HG03175 (cell line): ENCODE measurements around the gene SIRT2.

Experiments used
- ATAC-seq: cut with Tn5 transposase; IDR thresholded peaks from one replicate; pipeline ENCODE4 v1.9.1; 2021; ENCODE audit warnings: mild to moderate bottlenecking, moderate library complexity; ENCODE audit not compliant: unreplicated experiment

SIRT2 gene

DNA sequence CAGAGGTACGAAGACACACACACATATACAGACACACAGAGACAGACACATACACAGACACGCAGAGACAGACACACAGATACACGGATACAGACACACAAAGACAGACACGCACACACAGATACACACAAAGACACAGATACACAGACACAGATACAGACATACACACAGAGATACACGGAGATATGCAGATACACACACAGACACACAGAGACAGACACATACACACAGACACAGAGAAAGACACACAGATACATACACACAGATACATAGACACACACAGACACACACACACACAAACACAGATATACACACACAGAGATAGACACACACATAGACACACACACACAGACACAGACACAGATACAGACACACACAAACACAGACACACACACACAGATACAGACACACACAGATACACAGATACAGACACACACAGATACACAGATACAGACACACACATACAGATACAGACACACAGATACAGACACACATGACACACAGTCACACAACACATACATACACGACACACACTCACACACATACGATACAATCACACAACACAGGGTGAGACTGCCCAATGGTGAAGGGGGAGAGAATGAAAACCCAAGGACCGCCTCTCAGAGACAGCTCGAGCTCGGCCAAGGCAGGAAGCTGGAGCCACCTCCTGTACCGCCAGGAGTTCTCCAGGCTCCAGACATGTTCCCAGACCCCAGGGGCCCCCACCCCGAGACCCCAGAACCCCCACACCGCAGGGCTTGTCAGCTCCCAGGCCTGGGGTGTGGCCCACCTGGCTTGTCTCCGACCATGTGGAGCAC, 21.4 kb upstream of the SIRT2 start:
- no peak for ATAC-seq

DNA sequence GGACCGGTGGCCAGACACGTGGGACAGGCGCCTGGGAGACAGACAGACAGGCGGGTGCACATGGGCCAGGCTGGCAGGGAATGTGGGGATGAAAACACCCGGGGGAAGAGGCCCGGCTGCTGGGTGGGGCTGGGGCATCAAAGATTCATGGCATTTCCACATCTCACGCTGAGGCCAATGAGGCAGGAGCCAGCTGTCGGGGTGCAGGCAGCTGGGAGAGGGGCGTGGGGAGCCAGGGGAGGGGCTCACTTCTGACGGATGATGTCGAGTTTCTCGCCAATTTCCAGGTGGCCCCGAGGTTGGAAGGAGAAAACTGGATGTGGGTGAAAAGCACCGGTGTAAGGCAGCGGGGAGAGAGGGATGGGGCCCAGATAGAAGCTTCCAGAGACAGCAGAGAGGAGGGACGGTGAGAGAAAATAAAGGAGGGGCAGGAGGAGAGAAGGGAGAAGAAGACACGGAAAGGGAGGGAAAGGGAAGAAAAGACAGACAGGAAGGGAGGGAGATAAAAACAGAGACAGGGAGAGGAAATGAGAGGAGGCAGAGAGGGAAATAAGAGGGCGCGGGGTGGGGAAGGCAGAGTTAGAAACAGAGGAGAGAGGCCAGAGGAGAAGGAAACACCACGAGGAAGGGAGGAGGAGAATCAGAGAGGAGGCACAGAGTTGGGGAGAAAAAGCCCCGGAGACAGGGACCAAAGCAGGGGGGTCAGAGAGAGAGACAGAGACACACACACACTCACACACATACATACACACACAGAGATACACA, 20.6 kb upstream of the SIRT2 start:
- no peak for ATAC-seq

- ATAC-seq, result no peak
Observed at GRCh38 chr19:38918526-38918925, 19.1 kb upstream of the SIRT2 start.

GRCh38 chr19:38917921-38918491, 18.6 kb upstream of the SIRT2 start:
- ATAC-seq, result no peak

GRCh38 chr19:38917516-38917915, 18.1 kb upstream of the SIRT2 start:
- ATAC-seq, result no peak

DNA sequence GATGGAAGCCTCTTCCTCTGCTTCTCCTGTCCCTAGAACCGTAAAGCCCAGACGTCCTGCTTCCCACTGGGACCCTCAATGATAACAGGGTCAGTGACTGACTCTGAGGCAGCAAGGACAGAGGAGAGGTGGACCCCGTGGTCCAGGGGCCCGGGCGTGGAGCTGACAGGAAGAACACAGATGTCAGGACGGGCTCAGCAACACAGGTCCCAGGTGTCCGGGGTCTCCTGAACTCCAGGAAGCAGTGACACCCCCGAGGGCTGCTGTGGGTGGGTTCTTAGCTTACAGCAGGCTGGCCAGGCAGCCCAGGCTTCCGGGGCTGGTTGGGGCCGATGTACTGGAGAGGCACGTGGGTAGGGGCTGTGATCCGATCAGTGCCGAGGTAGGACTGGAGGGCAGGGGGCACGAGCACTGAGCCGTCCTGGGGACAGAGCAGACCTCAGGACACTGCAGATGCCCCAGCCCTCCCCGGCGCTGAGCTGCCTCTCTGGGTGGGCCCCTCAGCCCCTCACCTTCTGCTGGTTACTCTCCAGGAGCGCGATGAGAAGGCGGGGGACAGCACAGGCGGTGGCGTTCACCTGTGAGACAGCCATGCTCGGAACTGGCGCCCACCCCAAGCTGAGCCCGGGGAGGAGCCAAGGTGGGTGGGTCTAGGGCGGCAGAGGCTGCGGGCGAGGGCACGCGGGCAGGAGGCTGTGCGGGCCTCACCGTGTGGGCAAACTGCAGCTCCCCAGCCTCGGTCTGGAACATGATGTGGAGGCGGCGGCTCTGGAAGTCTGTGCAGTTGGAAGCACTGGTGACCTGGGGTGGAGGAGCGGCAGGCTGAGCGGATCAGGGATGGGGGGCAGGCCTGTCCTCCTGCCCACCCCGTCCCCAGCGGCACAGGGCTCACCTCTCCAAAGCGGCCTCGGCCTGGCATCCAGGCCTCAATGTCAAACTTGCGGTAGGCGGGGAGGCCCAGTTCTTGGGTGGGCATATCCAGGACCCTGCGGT, 16.2 kb upstream of the SIRT2 start:
- ATAC-seq, result no peak

GRCh38 chr19:38913958-38914357, 14.5 kb upstream of the SIRT2 start:
- no peak for ATAC-seq

GRCh38 chr19:38912600-38913514, 13.4 kb upstream of the SIRT2 start:
- no peak for ATAC-seq

GRCh38 chr19:38911388-38912001, 12.1 kb upstream of the SIRT2 start:
- ATAC-seq, result no peak

GRCh38 chr19:38910488-38910887, 11.1 kb upstream of the SIRT2 start:
- ATAC-seq, result no peak

DNA sequence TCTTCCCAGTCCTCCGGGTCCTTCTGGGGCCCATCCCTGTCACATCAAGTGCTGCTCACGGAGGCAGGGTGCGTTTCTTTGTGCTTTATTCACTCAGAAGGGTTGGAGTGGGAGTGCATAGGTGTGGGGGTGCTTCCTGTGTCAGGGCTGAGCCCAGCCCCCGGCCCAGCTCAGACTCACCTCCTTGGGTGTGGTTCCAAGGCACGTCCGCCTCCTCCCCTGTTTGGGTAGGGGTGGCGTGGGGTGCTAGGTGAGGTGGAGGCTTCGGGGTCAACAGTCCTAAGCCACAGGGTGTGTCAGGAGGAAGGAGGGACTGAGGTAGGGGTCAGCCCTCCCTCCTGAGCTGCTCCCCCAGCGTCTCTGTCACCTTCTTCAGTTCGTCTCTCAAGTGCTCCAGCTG, 9.5 kb upstream of the SIRT2 start:
- no peak for ATAC-seq

DNA sequence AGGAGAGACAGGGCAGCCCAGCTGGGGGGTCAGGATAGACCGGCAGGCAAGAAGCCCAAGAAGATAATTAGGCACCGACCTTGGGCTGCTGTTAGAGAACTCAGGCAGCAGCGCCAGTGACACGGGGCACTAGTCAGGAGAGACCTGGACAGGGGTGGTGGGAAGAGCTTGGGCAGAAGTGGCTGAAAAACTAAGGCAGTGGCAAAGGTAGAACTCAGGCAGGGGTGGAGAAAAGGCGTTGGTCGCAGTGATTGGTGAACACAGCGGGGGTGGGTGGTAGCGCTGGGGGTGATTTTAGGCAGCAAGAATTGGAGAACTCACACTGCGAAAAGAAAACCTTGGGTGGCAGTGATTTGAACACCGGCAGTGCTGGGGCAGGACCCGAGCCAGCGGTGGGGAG, 8.3 kb upstream of the SIRT2 start:
- no peak for ATAC-seq

GRCh38 chr19:38907227-38907626, 7.8 kb upstream of the SIRT2 start:
- ATAC-seq, result no peak

- ATAC-seq, result no peak
Observed at GRCh38 chr19:38905620-38906019, 6.2 kb upstream of the SIRT2 start.

DNA sequence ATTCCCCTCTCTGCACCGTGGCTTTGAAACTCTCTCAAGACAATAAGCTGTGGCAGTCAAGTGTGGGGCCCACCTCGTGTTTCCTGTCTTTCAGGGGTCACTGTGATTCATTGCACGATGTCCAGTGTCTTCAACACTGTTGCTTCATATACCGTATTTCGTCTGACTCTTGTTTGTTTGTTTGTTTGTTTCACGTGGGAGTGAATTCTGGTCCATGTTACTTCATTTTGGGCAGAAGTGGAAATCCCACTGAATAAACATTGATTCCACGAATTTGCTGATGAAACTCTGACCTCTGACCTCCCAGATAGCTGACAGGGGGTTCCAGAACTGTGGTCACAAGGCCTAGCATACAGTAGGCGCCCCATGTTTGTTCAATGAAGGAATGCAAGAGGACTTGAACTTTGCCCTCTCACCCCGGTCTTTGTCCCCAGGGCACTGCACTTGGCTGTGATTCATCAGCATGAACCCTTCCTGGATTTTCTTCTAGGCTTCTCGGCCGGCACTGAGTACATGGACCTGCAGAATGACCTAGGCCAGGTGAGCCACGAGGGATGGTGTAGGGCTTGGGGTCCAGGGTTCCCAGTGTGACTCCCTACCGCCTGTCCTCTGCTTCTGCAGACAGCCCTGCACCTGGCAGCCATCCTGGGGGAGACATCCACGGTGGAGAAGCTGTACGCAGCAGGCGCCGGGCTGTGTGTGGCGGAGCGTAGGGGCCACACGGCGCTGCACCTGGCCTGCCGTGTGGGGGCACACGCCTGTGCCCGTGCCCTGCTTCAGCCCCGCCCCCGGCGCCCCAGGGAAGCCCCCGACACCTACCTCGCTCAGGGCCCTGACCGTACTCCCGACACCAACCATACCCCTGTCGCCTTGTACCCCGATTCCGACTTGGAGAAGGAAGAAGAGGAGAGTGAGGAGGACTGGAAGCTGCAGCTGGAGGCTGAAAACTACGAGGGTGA, 5.4 kb upstream of the SIRT2 start:
- no peak for ATAC-seq

DNA sequence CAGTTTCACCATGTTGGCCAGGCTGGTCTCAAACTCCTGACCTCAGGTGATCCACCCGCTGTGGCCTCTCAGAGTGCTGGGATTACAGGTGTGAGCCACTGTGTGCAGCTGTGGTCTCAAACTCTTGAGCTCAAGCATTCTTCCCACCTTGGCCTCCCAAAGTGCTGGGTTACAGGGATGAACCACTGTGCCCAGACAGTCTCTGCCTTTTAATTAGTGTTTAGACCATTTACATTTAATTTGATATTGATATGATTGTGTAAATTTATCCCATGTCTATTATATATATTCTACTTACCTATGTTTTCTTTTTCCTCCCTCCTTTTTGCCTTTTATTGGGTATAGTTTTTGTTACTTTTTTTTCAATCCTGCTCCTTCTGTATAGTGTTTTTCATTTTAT, 2.3 kb upstream of the SIRT2 start:
- ATAC-seq, result no peak

DNA sequence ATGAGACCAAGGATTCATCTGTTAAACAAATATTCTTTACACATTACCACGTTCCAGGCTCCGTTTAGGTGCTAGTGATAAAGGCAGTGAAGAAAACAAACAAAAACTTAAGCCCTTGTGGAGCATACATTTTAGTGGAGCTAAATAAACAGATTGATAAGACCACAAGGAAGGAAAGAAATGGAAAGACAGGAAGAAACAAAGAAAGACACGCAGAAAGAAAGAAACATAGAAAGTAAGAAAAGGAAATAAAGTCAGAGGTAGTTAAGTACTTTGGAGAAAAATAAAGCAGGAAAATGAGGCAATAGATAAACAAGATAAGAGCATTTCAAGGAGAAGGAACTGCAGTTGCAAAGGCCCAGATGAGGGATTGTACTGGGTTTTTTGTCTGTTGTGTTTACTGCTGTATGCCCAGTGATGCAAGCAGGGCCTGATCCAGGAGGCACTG, 1.3 kb upstream of the SIRT2 start:
- ATAC-seq, result no peak

DNA sequence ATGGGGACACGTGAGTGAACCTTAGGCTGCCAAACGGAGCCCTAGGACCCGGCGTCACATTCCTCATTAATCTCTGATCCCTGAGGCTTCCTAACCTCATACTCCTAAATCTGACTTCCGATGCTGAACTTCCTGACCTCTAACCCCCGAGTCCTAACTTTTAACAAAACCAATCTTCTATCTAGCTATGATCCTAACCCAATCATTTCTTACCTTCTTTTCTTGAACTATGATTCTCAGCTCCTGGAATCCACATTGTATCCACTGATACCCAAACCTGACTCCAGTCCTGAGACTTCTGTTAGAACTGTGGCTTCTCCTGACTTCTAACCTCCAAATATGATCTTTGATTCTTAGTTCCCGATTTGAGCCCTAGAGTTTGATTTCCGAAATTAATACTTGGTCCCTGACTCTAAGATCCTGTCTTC, 798 bp upstream of the SIRT2 start:
- no peak for ATAC-seq
